Activated naive CD4-positive, alpha-beta T cell treated with Interleukin-2 at 50 U/mL for 16 hours (primary cell): ENCODE results near the gene ANKDD1B.

Experiments used
- DNase-seq: peaks from one replicate; pipeline ENCODE4 v3.0.0-alpha.2; 2020

ANKDD1B gene

GRCh38 chr5:75710637-75711036 is 99.4 kb downstream of the ANKDD1B start:
- no peak for DNase-seq

- DNase-seq, result no peak
Observed at GRCh38 chr5:75711151-75711550, 99.9 kb downstream of the ANKDD1B start.

GRCh38 chr5:75712091-75712490 is 100.8 kb downstream of the ANKDD1B start:
- no peak for DNase-seq

- no peak for DNase-seq
Observed at GRCh38 chr5:75716715-75717081, 105.4 kb downstream of the ANKDD1B start.

- peak; percentile 99 for DNase-seq
Observed at GRCh38 chr5:75717082-75717922, 106.0 kb downstream of the ANKDD1B start, which contains the start of gene POC5. Gene POC5, minus strand, starts transcription at chr5:75717437. Its CDS starts 4,500 bp downstream, at chr5:75712937.

- no peak for DNase-seq
Observed at GRCh38 chr5:75720882-75721281, 109.6 kb downstream of the ANKDD1B start.
